Measurements from ENCODE around the gene ZBTB48.

- TF ChIP-seq CTCF (conservative IDR thresholded peaks at IDR 0.05; ENCODE audit: low read depth, low read length) (no peak), EZH2 (IDR thresholded peaks at IDR 0.05; ENCODE audit: borderline replicate concordance, low read depth, low read length, poor library complexity, severe bottlenecking) (no peak)
These were observed 24.2 kb downstream of the ZBTB48 start for GRCh38 chr1:6603915-6604558.

Data from A673 (cell line).